ENCODE measurements around the gene OSBPL7. TPM values are rescaled to one million over a fixed set of nuclear protein-coding genes. Genes with fewer than 3 reads are reported as not detected.

The OSBPL7 gene
- total RNA-seq, 1 donor from 2014 or later: 8.4 TPM

GRCh38 chr17:47847341-47848197 lies 26.0 kb upstream of the OSBPL7 start:
- peak; percentile 43 for TF ChIP-seq CTCF (conservative IDR thresholded peaks at IDR 0.05; ENCODE audit: low read depth, low read length)
- no peak for DNase-seq (ENCODE audit: low read depth)
- H3K4me3 ChIP-seq (ENCODE audit: low read depth, low read length): no peak overlapping the region

GRCh38 chr17:47846716-47847340 lies 25.2 kb upstream of the OSBPL7 start:
- H3K4me3 ChIP-seq (ENCODE audit: low read depth, low read length): no peak overlapping the region
- no peak for DNase-seq (ENCODE audit: low read depth)
- no peak for TF ChIP-seq CTCF (conservative IDR thresholded peaks at IDR 0.05; ENCODE audit: low read depth, low read length)

GRCh38 chr17:47845716-47846075 lies 24.1 kb upstream of the OSBPL7 start:
- no peak overlapping the region for H3K4me3 ChIP-seq (ENCODE audit: low read depth, low read length)
- no peak for DNase-seq (ENCODE audit: low read depth)
- TF ChIP-seq CTCF (conservative IDR thresholded peaks at IDR 0.05; ENCODE audit: low read depth, low read length): no peak

- peak; percentile 29 for TF ChIP-seq CTCF (conservative IDR thresholded peaks at IDR 0.05; ENCODE audit: low read depth, low read length)
- DNase-seq (ENCODE audit: low read depth): no peak
Observed at GRCh38 chr17:47844814-47845715, 23.5 kb upstream of the OSBPL7 start.

GRCh38 chr17:47844227-47844626 lies 22.6 kb upstream of the OSBPL7 start:
- DNase-seq (ENCODE audit: low read depth): no peak
- no peak for TF ChIP-seq CTCF (conservative IDR thresholded peaks at IDR 0.05; ENCODE audit: low read depth, low read length)

More at GRCh38 chr17:47844814-47845715, 23.5 kb upstream of the OSBPL7 start:
- no peak overlapping the region for H3K4me3 ChIP-seq (ENCODE audit: low read depth, low read length)

GRCh38 chr17:47843391-47843730 lies 21.8 kb upstream of the OSBPL7 start:
- no peak for DNase-seq (ENCODE audit: low read depth)
- no peak overlapping the region for H3K4me3 ChIP-seq (ENCODE audit: low read depth, low read length)
- TF ChIP-seq CTCF (conservative IDR thresholded peaks at IDR 0.05; ENCODE audit: low read depth, low read length): no peak

More at GRCh38 chr17:47844227-47844626, 22.6 kb upstream of the OSBPL7 start:
- no peak overlapping the region for H3K4me3 ChIP-seq (ENCODE audit: low read depth, low read length)

Measured in epithelial cell of proximal tubule (primary cell).